ENCODE data around the gene LPAR1. TPM values are rescaled to one million over a fixed set of nuclear protein-coding genes. Genes with fewer than 3 reads are reported as not detected.

The LPAR1 gene
- total RNA-seq, 1 donor from 2014 or later, result 36.0 TPM

DNA sequence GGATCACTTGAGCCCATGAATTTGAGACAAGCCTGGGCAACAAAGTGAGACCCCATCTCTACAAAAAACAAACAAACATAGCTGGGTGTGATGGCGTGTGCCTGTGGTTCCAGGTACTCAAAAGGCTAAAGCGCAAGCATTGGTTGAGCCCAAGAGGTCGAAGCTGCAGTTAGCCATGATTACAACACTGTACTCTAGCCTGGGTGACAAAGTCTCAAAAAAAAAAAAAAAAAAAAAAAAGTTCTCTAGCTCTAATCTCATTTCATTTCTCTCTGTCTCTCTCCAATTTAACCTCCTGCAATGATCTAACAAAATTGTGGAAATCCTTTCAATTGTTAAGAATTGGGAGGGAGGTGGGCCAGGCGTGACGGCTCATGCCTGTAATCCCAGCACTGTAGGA lies 33.3 kb downstream of the LPAR1 start:
- H3K9me3 Mint-ChIP-seq, result peaks cover 6% of the 10 kb centered on the region
- Histone ChIP-seq H2AFZ (replicated peaks) (no peak overlapping the region), H3K36me3 (no peaks in the 10 kb centered on the region), H3K9ac (no peak overlapping the region), H3K79me2 (ENCODE audit: low read depth) (peaks cover 83% of the 10 kb centered on the region), H4K20me1 (ENCODE audit: low read depth) (peaks cover 38% of the 10 kb centered on the region), H3K27me3 (no peaks in the 10 kb centered on the region), H3K9me3 (ENCODE audit: low read depth) (no peaks in the 10 kb centered on the region), H3K27ac (no peak overlapping the region), H3K4me1 (peaks cover 41% of the 10 kb centered on the region), H3F3A (ENCODE audit: low read depth) (peaks cover 19% of the 10 kb centered on the region), H3K4me2 (no peak overlapping the region), H3K4me3 (no peak overlapping the region)
- H3K4me1 Mint-ChIP-seq, result no peaks in the 10 kb centered on the region
- no peak overlapping the region for H3K27ac Mint-ChIP-seq
- no peak for TF ChIP-seq CTCF (IDR thresholded peaks at IDR 0.05)
- TF ChIP-seq EZH2phosphoT487 (IDR thresholded peaks at IDR 0.05), result no peak
- TF ChIP-seq EZH2 (IDR thresholded peaks at IDR 0.05), result no peak
- no peak for DNase-seq (ENCODE audit: low spot score)
- no peak overlapping the region for H3K4me3 Mint-ChIP-seq
- no peaks in the 10 kb centered on the region for H3K27me3 Mint-ChIP-seq (ENCODE audit: insufficient read depth, low read depth)
- H3K36me3 Mint-ChIP-seq, result peaks cover 5% of the 10 kb centered on the region

- peak overlapping the region; percentile 51 for H3K4me2 ChIP-seq
- peaks cover 7% of the 10 kb centered on the region for H3K36me3 Mint-ChIP-seq
- peaks cover 19% of the 10 kb centered on the region for H3F3A ChIP-seq (ENCODE audit: low read depth)
- H3K36me3 ChIP-seq, result no peaks in the 10 kb centered on the region
- DNase-seq (ENCODE audit: low spot score), result peak; percentile 57
- no peak overlapping the region for H3K4me3 ChIP-seq
- H3K4me1 Mint-ChIP-seq, result no peaks in the 10 kb centered on the region
- peaks cover 6% of the 10 kb centered on the region for H3K9me3 Mint-ChIP-seq
- peak overlapping the region; percentile 11 for H3K27ac ChIP-seq
- no peaks in the 10 kb centered on the region for H3K27me3 Mint-ChIP-seq (ENCODE audit: insufficient read depth, low read depth)
- H3K4me1 ChIP-seq, result peaks cover 31% of the 10 kb centered on the region
- H3K9ac ChIP-seq, result no peak overlapping the region
- TF ChIP-seq CTCF (IDR thresholded peaks at IDR 0.05) (no peak), EZH2 (IDR thresholded peaks at IDR 0.05) (no peak)
- H3K79me2 ChIP-seq (ENCODE audit: low read depth), result peaks cover 85% of the 10 kb centered on the region
- H3K9me3 ChIP-seq (ENCODE audit: low read depth), result no peaks in the 10 kb centered on the region
- no peak overlapping the region for H3K27ac Mint-ChIP-seq
- H4K20me1 ChIP-seq (ENCODE audit: low read depth), result peaks cover 46% of the 10 kb centered on the region
- no peak overlapping the region for H2AFZ ChIP-seq (replicated peaks)
- no peaks in the 10 kb centered on the region for H3K27me3 ChIP-seq
- H3K4me3 Mint-ChIP-seq, result no peak overlapping the region
Measured at GRCh38 chr9:111003182-111003581, 35.1 kb downstream of the LPAR1 start.

DNA sequence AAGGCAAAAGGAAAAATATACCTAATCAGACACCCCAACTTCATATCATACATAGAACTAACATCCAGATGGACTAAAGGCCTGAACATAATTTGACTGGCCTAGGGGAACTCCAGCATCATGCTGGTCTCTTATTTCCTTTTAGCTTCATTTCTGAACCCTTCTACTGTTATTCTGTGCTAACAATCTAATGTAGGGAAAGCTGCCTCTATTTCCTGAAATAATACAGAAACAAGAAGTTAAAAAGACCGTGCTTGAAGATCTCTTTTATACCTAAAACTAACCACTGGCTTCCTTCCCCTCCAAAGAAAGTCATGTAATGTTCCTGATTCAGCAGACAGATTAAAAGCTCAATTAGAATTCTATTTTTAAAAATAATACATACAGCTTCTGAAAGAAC lies 36.7 kb downstream of the LPAR1 start:
- Histone ChIP-seq H3K79me2 (ENCODE audit: low read depth) (peaks cover 87% of the 10 kb centered on the region), H4K20me1 (ENCODE audit: low read depth) (peaks cover 49% of the 10 kb centered on the region)
- TF ChIP-seq EZH2phosphoT487 (IDR thresholded peaks at IDR 0.05), result no peak
- no peak for TF ChIP-seq CTCF (IDR thresholded peaks at IDR 0.05)

More for the DNA sequence above, 36.7 kb downstream of the LPAR1 start:
- Mint-ChIP-seq H3K27ac (no peak overlapping the region), H3K4me1 (no peaks in the 10 kb centered on the region), H3K4me3 (no peak overlapping the region), H3K36me3 (peaks cover 6% of the 10 kb centered on the region), H3K9me3 (peaks cover 4% of the 10 kb centered on the region), H3K27me3 (ENCODE audit: insufficient read depth, low read depth) (no peaks in the 10 kb centered on the region)
- H2AFZ ChIP-seq (replicated peaks), result no peak overlapping the region
- no peak overlapping the region for H3K9ac ChIP-seq
- no peak for DNase-seq (ENCODE audit: low spot score)
- no peak overlapping the region for H3K4me3 ChIP-seq
- no peaks in the 10 kb centered on the region for H3K9me3 ChIP-seq (ENCODE audit: low read depth)
- H3K36me3 ChIP-seq, result no peaks in the 10 kb centered on the region
- no peak overlapping the region for H3K4me2 ChIP-seq
- peaks cover 19% of the 10 kb centered on the region for H3F3A ChIP-seq (ENCODE audit: low read depth)
- H3K27me3 ChIP-seq, result no peaks in the 10 kb centered on the region
- H3K4me1 ChIP-seq, result peaks cover 35% of the 10 kb centered on the region
- H3K27ac ChIP-seq, result no peak overlapping the region
